ENCODE results near the gene ZNF488.

The ZNF488 gene

DNA sequence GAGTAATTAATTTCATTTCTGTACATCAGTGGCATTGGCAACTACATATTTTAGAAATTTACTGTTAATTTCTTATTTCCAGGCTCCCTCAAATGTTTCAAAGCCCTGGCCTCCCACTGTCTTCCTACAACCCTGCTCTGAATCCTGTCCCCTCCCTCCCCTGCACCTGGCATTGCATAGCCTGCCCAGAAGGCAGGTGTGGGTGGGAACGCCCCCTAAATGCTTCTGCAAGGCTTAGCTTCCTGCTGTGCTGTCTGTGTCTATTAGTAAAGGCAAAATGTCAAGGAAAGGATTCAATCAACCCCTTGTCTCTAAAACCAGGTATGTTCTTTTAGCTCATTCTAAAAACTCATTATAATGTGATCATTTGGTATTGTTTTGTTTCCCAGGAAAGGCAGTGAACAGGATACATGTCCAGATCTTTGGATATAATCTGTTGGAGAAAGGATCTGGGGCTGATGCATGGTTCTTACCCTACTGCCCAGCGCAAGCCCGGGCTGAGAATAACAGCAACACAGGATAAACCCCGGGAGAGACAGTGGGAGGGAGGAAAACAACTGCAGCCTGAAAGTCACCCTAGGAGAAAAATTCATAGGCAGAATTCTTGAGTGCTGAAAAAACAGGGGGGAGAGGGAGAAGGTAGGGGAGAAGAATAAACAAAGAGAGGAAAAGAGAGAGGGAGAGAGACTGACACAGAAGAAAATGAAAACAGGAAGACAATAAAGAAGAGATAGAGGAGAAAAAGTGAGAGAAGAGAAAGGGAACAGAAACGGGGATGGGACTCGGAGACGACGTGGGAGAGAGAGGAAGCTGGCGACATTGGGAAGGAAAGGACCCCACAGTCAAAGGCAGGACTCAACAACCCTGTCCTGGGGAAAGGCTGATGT, 589 bp downstream of the ZNF488 start:
- 2 to 4% methylated on average over 9 of the region's 9 CpGs for WGBS, 2 experiments
- Histone ChIP-seq H3K27me3 (ENCODE audit: control insufficient read depth, insufficient read depth, low read length, poor library complexity, severe bottlenecking) (peaks cover 48% of the 10 kb centered on the region), H3K4me1 (ENCODE audit: control insufficient read depth, insufficient read depth, low read length) (peaks cover 9% of the 10 kb centered on the region), H3K27ac (ENCODE audit: insufficient read depth, low read depth, low read length, poor library complexity, severe bottlenecking) (no peak overlapping the region), H3K4me3 (ENCODE audit: insufficient read depth, low read depth, low read length) (peak overlapping the region; percentile 68), H3K36me3 (ENCODE audit: control insufficient read depth, insufficient read depth, low read length) (no peaks in the 10 kb centered on the region), H3K9me3 (ENCODE audit: control insufficient read depth, low read length) (no peaks in the 10 kb centered on the region)

DNA sequence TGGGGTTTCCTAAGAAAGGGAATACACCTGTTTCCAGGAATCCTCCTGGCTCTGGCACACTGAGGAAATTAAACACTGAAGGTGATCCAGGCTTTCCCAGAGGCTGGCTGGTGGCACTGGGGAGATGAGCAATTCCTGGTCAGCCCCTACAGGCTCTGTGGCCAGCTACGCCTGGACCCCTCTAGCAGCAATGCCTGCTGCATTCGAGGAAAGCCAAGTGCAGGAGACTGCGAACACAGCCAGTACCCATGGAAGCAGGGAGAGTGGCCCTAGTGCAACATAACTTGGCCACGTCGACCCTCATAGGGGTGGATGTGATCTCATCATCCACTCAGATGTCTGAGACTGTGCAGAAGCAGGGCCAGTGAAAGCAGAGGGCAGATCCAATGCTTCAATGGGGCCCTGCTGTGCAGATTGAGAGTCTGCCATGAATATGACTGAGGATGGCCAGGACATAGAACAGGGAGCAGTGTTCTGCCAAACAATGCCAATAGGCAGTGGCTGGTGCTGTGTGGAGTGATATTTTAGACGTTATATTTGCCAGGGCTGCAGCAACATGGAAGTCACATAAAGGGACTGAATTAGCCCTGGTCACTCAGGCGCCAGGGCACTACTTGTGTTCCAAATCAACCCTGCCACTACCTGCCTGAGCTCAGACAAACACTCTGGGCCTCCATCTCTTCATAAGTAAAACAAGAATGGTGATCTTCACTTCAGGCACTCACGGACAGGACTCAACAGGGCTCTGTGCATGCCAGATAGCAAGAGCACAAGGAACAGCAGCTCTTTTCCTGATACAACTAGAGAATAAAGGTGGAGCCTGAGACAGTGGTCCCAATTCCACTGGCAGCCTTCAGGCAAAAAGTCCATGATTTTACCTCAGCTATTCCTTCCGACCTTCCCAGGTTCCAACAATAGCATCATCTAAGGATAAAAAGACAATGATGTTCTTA, 2.4 kb downstream of the ZNF488 start:
- Histone ChIP-seq H3K36me3 (ENCODE audit: control insufficient read depth, insufficient read depth, low read length) (no peaks in the 10 kb centered on the region), H3K27ac (ENCODE audit: insufficient read depth, low read depth, low read length, poor library complexity, severe bottlenecking) (no peak overlapping the region), H3K9me3 (ENCODE audit: control insufficient read depth, low read length) (no peaks in the 10 kb centered on the region), H3K27me3 (ENCODE audit: control insufficient read depth, insufficient read depth, low read length, poor library complexity, severe bottlenecking) (peaks cover 48% of the 10 kb centered on the region), H3K4me1 (ENCODE audit: control insufficient read depth, insufficient read depth, low read length) (peaks cover 9% of the 10 kb centered on the region), H3K4me3 (ENCODE audit: insufficient read depth, low read depth, low read length) (no peak overlapping the region)
- WGBS, 2 experiments = 78 to 86% methylated on average over 9 of the region's 9 CpGs

DNA sequence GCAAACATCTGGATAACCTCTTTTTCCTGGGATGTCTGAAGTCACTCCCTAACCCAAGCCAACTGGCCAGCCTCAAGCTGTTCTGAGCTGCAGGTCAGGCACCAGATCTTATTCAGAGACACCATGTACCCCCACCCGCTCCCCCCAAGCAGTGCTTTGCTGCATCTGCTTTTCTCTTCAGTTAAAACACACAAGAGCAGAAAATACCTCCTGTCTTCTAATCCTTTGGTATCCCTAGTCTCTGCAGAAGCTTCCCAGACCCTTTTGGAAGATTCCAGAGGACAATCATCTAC, 3.0 kb downstream of the ZNF488 start:
- no peaks in the 10 kb centered on the region for H3K9me3 ChIP-seq (ENCODE audit: control insufficient read depth, low read length)
- no peak overlapping the region for H3K4me3 ChIP-seq (ENCODE audit: insufficient read depth, low read depth, low read length)
- H3K27me3 ChIP-seq (ENCODE audit: control insufficient read depth, insufficient read depth, low read length, poor library complexity, severe bottlenecking) = peaks cover 48% of the 10 kb centered on the region
- no peak overlapping the region for H3K27ac ChIP-seq (ENCODE audit: insufficient read depth, low read depth, low read length, poor library complexity, severe bottlenecking)
- WGBS, 2 experiments = 80 to 88% methylated on average over 1 of the region's 1 CpG
- H3K4me1 ChIP-seq (ENCODE audit: control insufficient read depth, insufficient read depth, low read length) = peaks cover 9% of the 10 kb centered on the region
- H3K36me3 ChIP-seq (ENCODE audit: control insufficient read depth, insufficient read depth, low read length) = no peaks in the 10 kb centered on the region

DNA sequence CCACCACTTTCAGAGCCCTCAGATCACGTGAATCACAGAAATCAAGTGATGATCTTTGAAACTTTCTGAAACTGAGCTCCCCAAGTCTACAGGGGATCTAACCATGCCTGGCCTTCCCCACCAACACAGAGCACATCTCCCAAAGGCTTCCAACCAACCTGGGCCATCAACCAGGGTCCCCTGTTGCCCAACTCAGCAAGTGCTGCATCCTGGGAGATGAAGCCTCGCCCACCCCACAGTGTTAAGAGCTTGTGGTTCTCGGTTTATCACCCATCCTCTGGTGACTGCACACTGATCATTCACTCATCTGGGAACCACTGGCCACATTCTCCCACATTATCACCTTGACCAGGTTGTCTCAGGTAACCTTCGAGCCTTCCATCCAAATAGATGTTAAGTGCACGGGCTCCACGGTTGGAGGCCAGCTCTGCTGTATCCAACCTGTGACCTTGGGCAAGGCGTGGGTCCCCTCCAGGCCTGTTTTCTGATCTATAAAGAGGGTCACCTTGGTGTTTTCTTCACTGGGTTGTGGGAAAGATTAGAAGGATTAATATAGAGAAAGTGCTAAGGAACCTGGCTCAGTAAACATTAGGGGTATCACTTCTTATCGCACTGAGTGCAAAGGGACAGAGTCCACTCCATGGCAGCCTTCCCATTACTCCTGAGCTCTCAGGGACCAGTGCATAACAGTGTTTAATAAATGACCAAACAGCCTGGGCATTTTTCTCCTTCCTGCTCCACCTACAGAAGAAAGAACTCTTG, 3.6 kb downstream of the ZNF488 start:
- Histone ChIP-seq H3K9me3 (ENCODE audit: control insufficient read depth, low read length) (no peaks in the 10 kb centered on the region), H3K4me3 (ENCODE audit: insufficient read depth, low read depth, low read length) (no peak overlapping the region), H3K4me1 (ENCODE audit: control insufficient read depth, insufficient read depth, low read length) (peaks cover 9% of the 10 kb centered on the region), H3K27me3 (ENCODE audit: control insufficient read depth, insufficient read depth, low read length, poor library complexity, severe bottlenecking) (peaks cover 45% of the 10 kb centered on the region), H3K27ac (ENCODE audit: insufficient read depth, low read depth, low read length, poor library complexity, severe bottlenecking) (no peak overlapping the region), H3K36me3 (ENCODE audit: control insufficient read depth, insufficient read depth, low read length) (no peaks in the 10 kb centered on the region)
- 77 to 79% methylated on average over 8 of the region's 8 CpGs for WGBS, 2 experiments

DNA sequence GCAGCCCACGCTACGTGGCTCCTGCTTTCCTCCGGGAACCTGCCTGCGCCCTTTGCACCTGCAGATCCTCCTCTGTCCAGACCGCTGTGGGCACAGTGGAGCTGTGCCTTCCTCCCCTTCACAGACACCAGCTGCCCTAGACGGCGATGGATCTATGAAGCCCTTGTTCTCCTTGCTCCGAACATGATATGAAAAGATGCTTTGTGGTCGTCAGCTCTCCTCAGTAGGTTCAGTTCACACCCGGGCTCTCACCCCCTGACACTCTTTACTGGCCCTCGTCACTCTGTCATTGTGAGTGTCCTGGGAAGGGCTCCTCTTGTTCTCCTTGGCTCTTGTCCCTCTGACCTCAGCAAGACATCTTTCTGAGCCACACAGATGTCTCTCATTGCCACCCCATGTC, 4.2 kb downstream of the ZNF488 start:
- Histone ChIP-seq H3K27me3 (ENCODE audit: control insufficient read depth, insufficient read depth, low read length, poor library complexity, severe bottlenecking) (peaks cover 39% of the 10 kb centered on the region), H3K36me3 (ENCODE audit: control insufficient read depth, insufficient read depth, low read length) (no peaks in the 10 kb centered on the region), H3K9me3 (ENCODE audit: control insufficient read depth, low read length) (no peaks in the 10 kb centered on the region), H3K27ac (ENCODE audit: insufficient read depth, low read depth, low read length, poor library complexity, severe bottlenecking) (no peak overlapping the region), H3K4me3 (ENCODE audit: insufficient read depth, low read depth, low read length) (no peak overlapping the region), H3K4me1 (ENCODE audit: control insufficient read depth, insufficient read depth, low read length) (peaks cover 7% of the 10 kb centered on the region)
- 73% methylated on average over 11 of the region's 11 CpGs for WGBS, 2 experiments

DNA sequence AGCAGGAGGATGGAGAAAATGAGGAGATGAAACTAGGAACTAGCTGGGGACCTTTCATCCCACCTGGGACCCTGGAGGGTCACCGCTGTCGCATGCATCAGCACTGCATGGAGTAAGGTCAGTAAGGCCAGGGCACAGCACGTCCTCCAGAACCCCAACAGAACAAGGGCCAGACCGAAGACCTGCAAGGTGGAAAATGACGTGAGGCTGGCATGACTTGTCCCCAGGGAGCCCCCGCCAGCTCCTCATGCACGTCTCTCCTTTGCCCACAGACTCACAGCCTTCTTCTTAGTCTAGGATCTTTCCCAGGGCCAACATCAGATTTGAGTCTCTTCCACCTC, 4.7 kb downstream of the ZNF488 start:
- H3K27me3 ChIP-seq (ENCODE audit: control insufficient read depth, insufficient read depth, low read length, poor library complexity, severe bottlenecking) = peaks cover 34% of the 10 kb centered on the region
- 78 to 80% methylated on average over 7 of the region's 7 CpGs for WGBS, 2 experiments
- H3K4me3 ChIP-seq (ENCODE audit: insufficient read depth, low read depth, low read length) = no peak overlapping the region
- H3K36me3 ChIP-seq (ENCODE audit: control insufficient read depth, insufficient read depth, low read length) = no peaks in the 10 kb centered on the region
- peaks cover 3% of the 10 kb centered on the region for H3K4me1 ChIP-seq (ENCODE audit: control insufficient read depth, insufficient read depth, low read length)
- no peaks in the 10 kb centered on the region for H3K9me3 ChIP-seq (ENCODE audit: control insufficient read depth, low read length)
- no peak overlapping the region for H3K27ac ChIP-seq (ENCODE audit: insufficient read depth, low read depth, low read length, poor library complexity, severe bottlenecking)

DNA sequence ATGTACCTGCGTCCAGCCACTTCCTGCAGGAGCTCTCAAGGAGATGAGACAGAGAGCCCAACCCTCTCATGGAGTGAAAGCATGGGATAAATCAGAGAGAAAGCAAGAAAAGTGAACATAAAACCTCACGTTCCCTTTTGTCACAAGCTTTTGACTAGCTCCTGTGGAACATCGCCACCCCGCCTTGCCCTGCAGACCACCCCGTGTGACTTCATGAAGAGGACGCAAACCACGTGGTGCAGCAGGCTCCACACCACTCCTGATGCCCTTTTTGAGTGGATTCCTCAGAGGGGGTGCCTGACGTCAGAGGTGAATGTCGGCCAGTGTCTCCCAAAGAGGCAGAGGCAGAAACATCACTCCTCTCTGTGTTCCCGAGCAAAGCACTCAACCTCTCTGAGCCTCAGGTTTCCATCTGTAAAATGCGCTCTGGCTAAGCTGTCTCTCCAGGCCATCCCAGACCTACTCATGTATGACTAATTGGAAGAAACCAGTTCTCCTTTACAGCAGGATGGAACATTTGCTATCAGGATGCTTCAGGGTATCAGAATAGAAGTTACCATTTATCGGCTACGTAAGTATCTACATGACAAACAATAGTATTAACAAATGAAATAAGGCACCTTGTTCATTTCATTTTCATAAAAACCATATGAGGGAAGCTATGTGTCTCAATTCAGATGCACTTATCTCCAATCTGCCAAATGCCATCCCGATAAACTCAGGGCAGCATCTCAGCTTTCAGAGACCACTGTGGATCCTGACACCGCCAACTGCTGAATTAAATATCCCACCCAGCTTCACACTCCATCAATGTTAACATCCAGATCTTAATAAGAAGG, 5.3 kb downstream of the ZNF488 start:
- H3K4me1 ChIP-seq (ENCODE audit: control insufficient read depth, insufficient read depth, low read length) = peaks cover 3% of the 10 kb centered on the region
- no peaks in the 10 kb centered on the region for H3K36me3 ChIP-seq (ENCODE audit: control insufficient read depth, insufficient read depth, low read length)
- no peaks in the 10 kb centered on the region for H3K9me3 ChIP-seq (ENCODE audit: control insufficient read depth, low read length)
- H3K27me3 ChIP-seq (ENCODE audit: control insufficient read depth, insufficient read depth, low read length, poor library complexity, severe bottlenecking) = peaks cover 28% of the 10 kb centered on the region
- 84 to 88% methylated on average over 15 of the region's 15 CpGs for WGBS, 2 experiments
- H3K27ac ChIP-seq (ENCODE audit: insufficient read depth, low read depth, low read length, poor library complexity, severe bottlenecking) = no peak overlapping the region
- no peak overlapping the region for H3K4me3 ChIP-seq (ENCODE audit: insufficient read depth, low read depth, low read length)

DNA sequence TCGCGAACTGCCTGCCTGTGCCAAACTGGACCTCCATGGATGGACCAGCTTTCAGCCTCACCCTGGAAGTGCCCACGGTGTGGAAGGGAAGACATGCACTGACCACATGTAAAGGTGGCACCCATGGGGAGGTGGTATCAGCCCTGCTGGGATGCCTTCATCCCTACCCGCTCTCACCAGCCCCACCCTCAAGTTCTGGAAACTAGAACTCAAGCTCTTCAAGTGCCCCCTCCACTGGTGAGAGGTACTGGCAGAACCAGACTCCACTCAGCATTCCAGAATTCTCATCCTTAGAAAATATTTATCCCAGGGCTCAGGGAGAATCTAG, 5.9 kb downstream of the ZNF488 start:
- no peaks in the 10 kb centered on the region for H3K36me3 ChIP-seq (ENCODE audit: control insufficient read depth, insufficient read depth, low read length)
- H3K4me1 ChIP-seq (ENCODE audit: control insufficient read depth, insufficient read depth, low read length) = no peaks in the 10 kb centered on the region
- H3K27ac ChIP-seq (ENCODE audit: insufficient read depth, low read depth, low read length, poor library complexity, severe bottlenecking) = no peak overlapping the region
- H3K9me3 ChIP-seq (ENCODE audit: control insufficient read depth, low read length) = no peaks in the 10 kb centered on the region
- no peak overlapping the region for H3K4me3 ChIP-seq (ENCODE audit: insufficient read depth, low read depth, low read length)
- H3K27me3 ChIP-seq (ENCODE audit: control insufficient read depth, insufficient read depth, low read length, poor library complexity, severe bottlenecking) = peaks cover 21% of the 10 kb centered on the region
- 92 to 96% methylated on average over 4 of the region's 4 CpGs for WGBS, 2 experiments

DNA sequence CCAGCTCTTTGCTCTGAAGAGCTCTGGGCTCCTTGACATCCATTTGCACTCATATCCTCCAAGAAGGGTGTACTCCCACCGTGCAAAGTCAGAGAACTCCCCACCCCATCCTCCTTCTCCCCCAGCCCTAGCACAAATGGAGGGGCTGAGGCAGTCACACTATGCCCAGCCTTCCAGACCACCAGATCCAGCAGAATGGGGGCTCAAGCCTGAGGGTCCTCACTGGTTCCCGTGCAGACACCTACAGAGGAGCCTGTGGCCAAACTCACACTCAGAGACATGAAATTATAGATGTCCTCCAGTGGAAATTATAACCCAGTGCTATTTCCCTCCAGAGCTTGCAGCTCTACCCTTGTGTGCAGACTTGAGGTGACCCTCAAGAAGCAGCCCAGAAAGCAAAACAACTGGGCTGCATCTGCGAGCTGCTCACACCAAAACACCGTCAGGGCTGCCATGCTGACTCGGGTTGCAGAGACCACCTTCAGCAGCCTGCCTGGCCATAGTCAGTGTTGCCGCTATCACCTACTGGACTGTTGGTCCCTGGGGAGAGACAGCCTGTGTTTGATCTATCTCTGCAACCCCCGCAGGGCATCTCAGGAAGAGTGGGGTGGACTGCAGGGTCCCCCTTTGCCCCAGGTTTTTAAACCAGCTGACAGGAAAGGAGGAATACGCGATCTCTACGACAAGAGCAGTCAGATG, 7.4 kb downstream of the ZNF488 start:
- Histone ChIP-seq H3K4me3 (ENCODE audit: insufficient read depth, low read depth, low read length) (no peak overlapping the region), H3K4me1 (ENCODE audit: control insufficient read depth, insufficient read depth, low read length) (no peaks in the 10 kb centered on the region), H3K36me3 (ENCODE audit: control insufficient read depth, insufficient read depth, low read length) (no peaks in the 10 kb centered on the region), H3K27me3 (ENCODE audit: control insufficient read depth, insufficient read depth, low read length, poor library complexity, severe bottlenecking) (peaks cover 10% of the 10 kb centered on the region), H3K9me3 (ENCODE audit: control insufficient read depth, low read length) (no peaks in the 10 kb centered on the region), H3K27ac (ENCODE audit: insufficient read depth, low read depth, low read length, poor library complexity, severe bottlenecking) (no peak overlapping the region)
- whole genome bisulfite sequencing, 2 experiments = 90 to 92% methylated on average over 10 of the region's 10 CpGs
